Neural progenitor cell (in vitro differentiated cells): ENCODE data around the gene NCAM1. TPM values are rescaled to one million over a fixed set of nuclear protein-coding genes. Genes with fewer than 3 reads are reported as not detected.

Experiments
- DNase-seq: peaks from one replicate; pipeline ENCODE4 v3.0.0-alpha.2; 2016; ENCODE audit warnings: low spot score
- H2AFZ ChIP-seq: fragments of 200-600 bp; sonication (generic); replicated peaks from 2 replicates; pipeline ENCODE4 v1.6.1; 2016; ENCODE audit warnings: antibody characterized with exemption
- H3F3A ChIP-seq: fragments of 200-600 bp; sonication (generic); 2 replicates; pipeline ENCODE4 v1.6.1; 2016; ENCODE audit warnings: antibody characterized with exemption, low read depth
- H3K27ac ChIP-seq: fragments of 200-600 bp; sonication (generic); 2 replicates; pipeline ENCODE4 v1.5.1; 2016; ENCODE audit warnings: mild to moderate bottlenecking
- H3K27me3 ChIP-seq: fragments of 200-600 bp; sonication (generic); 2 replicates; pipeline ENCODE4 v1.6.1; 2016; ENCODE audit warnings: mild to moderate bottlenecking, moderate library complexity
- H3K36me3 ChIP-seq: fragments of 200-600 bp; sonication (generic); 2 replicates; pipeline ENCODE4 v1.5.1; 2016
- H3K4me1 ChIP-seq: fragments of 200-600 bp; sonication (generic); 2 replicates; pipeline ENCODE4 v1.6.1; 2016; ENCODE audit warnings: mixed run types
- H3K4me2 ChIP-seq: fragments of 200-600 bp; sonication (generic); 2 replicates; pipeline ENCODE4 v1.6.1; 2016
- H3K4me3 ChIP-seq: fragments of 200-600 bp; sonication (generic); 2 replicates; pipeline ENCODE4 v1.5.1; 2016
- H3K79me2 ChIP-seq: fragments of 200-600 bp; sonication (generic); 2 replicates; pipeline ENCODE4 v1.6.1; 2016; ENCODE audit warnings: low read depth
- H3K9ac ChIP-seq: fragments of 200-600 bp; sonication (generic); 2 replicates; pipeline ENCODE4 v1.6.1; 2016
- H3K9me3 ChIP-seq: fragments of 200-600 bp; sonication (generic); 2 replicates; pipeline ENCODE4 v1.5.1; 2016; ENCODE audit warnings: low read depth
- H4K20me1 ChIP-seq: fragments of 200-600 bp; sonication (generic); 2 replicates; pipeline ENCODE4 v1.6.1; 2016; ENCODE audit warnings: low read depth
- H3K27ac Mint-ChIP-seq: 3 replicates; pipeline ENCODE4 v1.8.0; 2021; ENCODE audit warnings: mixed read lengths
- H3K27me3 Mint-ChIP-seq: 2 replicates; pipeline ENCODE4 v1.8.0; 2022; ENCODE audit warnings: low read depth, mild to moderate bottlenecking, inconsistent platforms, moderate library complexity, mixed read lengths; ENCODE audit not compliant: insufficient read depth
- H3K36me3 Mint-ChIP-seq: 3 replicates; pipeline ENCODE4 v1.8.0; 2021; ENCODE audit warnings: mixed read lengths
- H3K4me1 Mint-ChIP-seq: 3 replicates; pipeline ENCODE4 v1.8.0; 2021; ENCODE audit warnings: mixed read lengths
- H3K4me3 Mint-ChIP-seq: 3 replicates; pipeline ENCODE4 v1.8.0; 2021; ENCODE audit warnings: mild to moderate bottlenecking, moderate library complexity, mixed read lengths
- H3K9me3 Mint-ChIP-seq: 3 replicates; pipeline ENCODE4 v1.8.0; 2020; ENCODE audit warnings: mixed read lengths
- EZH2 ChIP-seq: fragments of 200-600 bp; sonication (generic); IDR thresholded peaks from 2 replicates; pipeline ENCODE4 v1.6.1; 2017; ENCODE audit warnings: antibody characterized with exemption, mild to moderate bottlenecking, moderate library complexity
- EZH2phosphoT487 ChIP-seq: fragments of 200-600 bp; sonication (generic); IDR thresholded peaks from 2 replicates; pipeline ENCODE4 v1.6.1; 2017; ENCODE audit warnings: antibody characterized with exemption
- total RNA-seq: library from RNA; depleted of rRNA; stranded (reverse); fragments of >200 nt; gene quantifications from 2 replicates; pipeline ENCODE4 v1.2.3, GENCODE V29; 2015; ENCODE audit warnings: low replicate concordance
- TF ChIP-seq, protein P1 (sequence below): fragments of 200-600 bp; sonication (generic); IDR thresholded peaks from 2 replicates; pipeline ENCODE4 v1.5.1; 2017; ENCODE audit warnings: antibody characterized with exemption, mild to moderate bottlenecking

The NCAM1 gene
- total RNA-seq, 1 donor from 2014 or later, result 17.5 TPM

DNA sequence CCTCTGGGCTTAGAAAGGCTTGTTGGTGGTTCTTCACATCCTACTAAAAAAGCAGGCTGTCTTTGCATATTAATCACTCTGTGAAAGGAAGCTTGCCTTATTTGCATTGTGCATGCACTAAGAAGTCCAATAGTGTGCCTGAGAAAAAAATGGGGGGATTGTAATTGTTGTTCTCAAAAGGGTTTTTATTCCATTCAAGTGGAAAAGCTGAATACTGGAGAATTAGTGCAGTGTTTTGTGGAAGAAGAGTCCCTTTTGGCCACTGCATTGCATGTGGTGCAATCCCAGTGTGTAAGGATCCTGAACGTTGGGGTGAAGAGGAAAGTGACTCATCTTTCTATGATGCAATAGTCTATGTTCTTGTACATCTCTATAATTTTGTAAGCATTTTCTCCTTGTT, 16.5 kb downstream of the NCAM1 start:
- no peaks in the 10 kb centered on the region for H4K20me1 ChIP-seq
- H3K79me2 ChIP-seq, result no peaks in the 10 kb centered on the region
- H3K4me1 ChIP-seq, result peaks cover 12% of the 10 kb centered on the region
- H2AFZ ChIP-seq, result peak overlapping the region; percentile 45
- DNase-seq, result peak; percentile 44
- Mint-ChIP-seq H3K27ac (no peak overlapping the region), H3K4me1 (peaks cover 8% of the 10 kb centered on the region), H3K27me3 (no peaks in the 10 kb centered on the region), H3K4me3 (no peak overlapping the region), H3K36me3 (no peaks in the 10 kb centered on the region), H3K9me3 (no peaks in the 10 kb centered on the region)
- peak overlapping the region; percentile 6 for H3K4me3 ChIP-seq
- H3K9ac ChIP-seq, result no peak overlapping the region
- TF ChIP-seq, protein P1, sequence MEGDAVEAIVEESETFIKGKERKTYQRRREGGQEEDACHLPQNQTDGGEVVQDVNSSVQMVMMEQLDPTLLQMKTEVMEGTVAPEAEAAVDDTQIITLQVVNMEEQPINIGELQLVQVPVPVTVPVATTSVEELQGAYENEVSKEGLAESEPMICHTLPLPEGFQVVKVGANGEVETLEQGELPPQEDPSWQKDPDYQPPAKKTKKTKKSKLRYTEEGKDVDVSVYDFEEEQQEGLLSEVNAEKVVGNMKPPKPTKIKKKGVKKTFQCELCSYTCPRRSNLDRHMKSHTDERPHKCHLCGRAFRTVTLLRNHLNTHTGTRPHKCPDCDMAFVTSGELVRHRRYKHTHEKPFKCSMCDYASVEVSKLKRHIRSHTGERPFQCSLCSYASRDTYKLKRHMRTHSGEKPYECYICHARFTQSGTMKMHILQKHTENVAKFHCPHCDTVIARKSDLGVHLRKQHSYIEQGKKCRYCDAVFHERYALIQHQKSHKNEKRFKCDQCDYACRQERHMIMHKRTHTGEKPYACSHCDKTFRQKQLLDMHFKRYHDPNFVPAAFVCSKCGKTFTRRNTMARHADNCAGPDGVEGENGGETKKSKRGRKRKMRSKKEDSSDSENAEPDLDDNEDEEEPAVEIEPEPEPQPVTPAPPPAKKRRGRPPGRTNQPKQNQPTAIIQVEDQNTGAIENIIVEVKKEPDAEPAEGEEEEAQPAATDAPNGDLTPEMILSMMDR, result no peak
- TF ChIP-seq EZH2 (no peak), EZH2phosphoT487 (no peak)
- no peak overlapping the region for H3K27ac ChIP-seq
- no peaks in the 10 kb centered on the region for H3K27me3 ChIP-seq
- H3F3A ChIP-seq, result no peaks in the 10 kb centered on the region
- no peaks in the 10 kb centered on the region for H3K9me3 ChIP-seq
- no peaks in the 10 kb centered on the region for H3K36me3 ChIP-seq
- H3K4me2 ChIP-seq, result peak overlapping the region; percentile 60

DNA sequence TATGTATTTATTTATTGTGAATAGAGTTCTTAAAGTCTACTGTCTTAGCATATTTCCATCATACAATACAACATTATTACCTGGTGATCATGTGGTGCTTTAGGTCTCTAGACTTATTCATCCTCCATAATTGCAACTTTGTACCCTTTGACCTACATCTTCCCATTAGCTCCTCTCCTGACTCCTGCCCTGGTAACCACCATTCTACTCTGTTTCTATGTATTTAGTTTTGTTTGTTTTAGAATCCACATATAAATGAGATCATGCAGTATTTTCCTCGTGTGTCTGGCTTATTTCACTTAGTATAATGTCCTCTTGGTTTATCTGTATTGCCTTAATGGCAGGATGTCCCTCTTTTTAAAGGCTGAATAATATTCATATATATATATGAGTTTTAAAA, 22.7 kb downstream of the NCAM1 start:
- H3F3A ChIP-seq, result no peaks in the 10 kb centered on the region
- no peak overlapping the region for H3K4me3 ChIP-seq
- peaks cover 17% of the 10 kb centered on the region for H3K9me3 ChIP-seq
- Mint-ChIP-seq H3K27ac (no peak overlapping the region), H3K4me1 (no peaks in the 10 kb centered on the region), H3K9me3 (peaks cover 28% of the 10 kb centered on the region), H3K27me3 (no peaks in the 10 kb centered on the region), H3K36me3 (peaks cover 4% of the 10 kb centered on the region), H3K4me3 (no peak overlapping the region)
- H3K9ac ChIP-seq, result no peak overlapping the region
- H3K4me1 ChIP-seq, result no peaks in the 10 kb centered on the region
- no peaks in the 10 kb centered on the region for H3K79me2 ChIP-seq
- H2AFZ ChIP-seq, result no peak overlapping the region
- H3K36me3 ChIP-seq, result peaks cover 13% of the 10 kb centered on the region
- no peak overlapping the region for H3K4me2 ChIP-seq
- no peak overlapping the region for H3K27ac ChIP-seq
- TF ChIP-seq EZH2, result no peak
- no peak for TF ChIP-seq EZH2phosphoT487
- TF ChIP-seq, protein P1, result no peak
- no peaks in the 10 kb centered on the region for H3K27me3 ChIP-seq
- DNase-seq, result no peak
- H4K20me1 ChIP-seq, result no peaks in the 10 kb centered on the region

DNA sequence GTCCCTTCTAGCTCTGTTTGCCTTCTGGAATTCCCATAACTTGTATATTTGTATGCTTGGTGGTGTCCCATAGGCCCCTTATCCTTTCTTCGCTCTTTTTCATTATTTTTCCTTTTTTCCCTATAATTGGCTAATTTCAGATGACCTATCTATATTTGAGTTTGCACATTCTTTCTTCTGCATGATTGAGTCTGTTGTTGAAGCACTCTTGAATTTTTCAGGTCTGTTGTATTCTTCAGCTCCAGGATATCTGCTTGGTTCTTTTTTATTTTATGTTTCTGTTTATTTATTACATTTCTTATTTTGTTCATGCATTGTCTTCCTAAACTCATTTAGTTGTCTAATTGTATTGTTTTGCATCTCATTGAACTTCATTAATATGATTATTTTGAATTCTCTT, 28.0 kb downstream of the NCAM1 start:
- no peaks in the 10 kb centered on the region for H4K20me1 ChIP-seq
- H3K9ac ChIP-seq, result no peak overlapping the region
- H3F3A ChIP-seq, result no peaks in the 10 kb centered on the region
- H3K79me2 ChIP-seq, result no peaks in the 10 kb centered on the region
- Mint-ChIP-seq H3K4me3 (no peak overlapping the region), H3K27ac (no peak overlapping the region), H3K27me3 (peaks cover 2% of the 10 kb centered on the region), H3K4me1 (no peaks in the 10 kb centered on the region), H3K36me3 (peaks cover 14% of the 10 kb centered on the region), H3K9me3 (peaks cover 53% of the 10 kb centered on the region)
- peaks cover 2% of the 10 kb centered on the region for H3K4me1 ChIP-seq
- no peaks in the 10 kb centered on the region for H3K27me3 ChIP-seq
- peaks cover 13% of the 10 kb centered on the region for H3K36me3 ChIP-seq
- H3K4me3 ChIP-seq, result no peak overlapping the region
- H3K27ac ChIP-seq, result no peak overlapping the region
- no peak overlapping the region for H3K4me2 ChIP-seq
- no peak for TF ChIP-seq EZH2phosphoT487
- TF ChIP-seq EZH2, result no peak
- TF ChIP-seq, protein P1, result no peak
- H3K9me3 ChIP-seq, result peaks cover 17% of the 10 kb centered on the region
- DNase-seq, result no peak
- H2AFZ ChIP-seq, result no peak overlapping the region
